ENCODE measurements around the gene PARD3. TPM values are rescaled to one million over a fixed set of nuclear protein-coding genes. Genes with fewer than 3 reads are reported as not detected.

Gene PARD3
- total RNA-seq, 1 donor from 2014 or later, result 35.4 TPM

DNA sequence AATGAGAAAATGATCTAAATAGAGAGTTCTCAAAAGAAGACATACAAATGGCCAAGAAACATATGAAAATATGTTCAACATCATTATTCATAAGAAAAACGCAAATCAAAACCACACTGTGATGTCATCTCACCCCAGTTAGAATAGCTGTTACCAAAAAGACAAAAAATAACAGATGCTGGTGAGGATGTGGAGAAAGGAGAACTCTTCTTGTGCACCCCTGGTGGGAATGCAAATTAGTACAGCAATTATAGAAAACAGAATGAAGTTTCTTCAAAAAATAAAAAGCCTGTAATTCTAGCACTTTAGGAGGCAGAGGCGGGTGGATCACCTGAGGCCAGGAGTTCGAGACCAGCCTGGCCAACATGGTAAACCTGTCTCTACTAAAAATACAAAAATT lies 199.3 kb downstream of the PARD3 start:
- H3K4me3 ChIP-seq (ENCODE audit: insufficient read depth, low read depth, low read length), result no peak overlapping the region
- Mint-ChIP-seq H3K36me3 (ENCODE audit: low read depth, unreplicated experiment) (peaks cover 2% of the 10 kb centered on the region), H3K27ac (ENCODE audit: unreplicated experiment) (no peak overlapping the region), H3K27me3 (ENCODE audit: low read depth, unreplicated experiment) (no peaks in the 10 kb centered on the region), H3K4me3 (ENCODE audit: unreplicated experiment) (no peak overlapping the region), H3K4me1 (ENCODE audit: low read depth, unreplicated experiment) (peaks cover under 1% of the 10 kb centered on the region), H3K9me3 (ENCODE audit: unreplicated experiment) (no peaks in the 10 kb centered on the region)
- no peaks in the 10 kb centered on the region for H3K27me3 ChIP-seq (ENCODE audit: insufficient read depth, low read length)
- no peak overlapping the region for H3K9ac ChIP-seq (ENCODE audit: low read length)
- FAIRE-seq (no peak), DNase-seq (ENCODE audit: low read depth) (peak; percentile 28)
- H2AFZ ChIP-seq (ENCODE audit: low read depth, low read length), result no peak overlapping the region
- no peak overlapping the region for H3K27ac ChIP-seq (ENCODE audit: low read depth, low read length)
- no peak for TF ChIP-seq EZH2 (IDR thresholded peaks at IDR 0.05; ENCODE audit: insufficient read depth, low read length)
- TF ChIP-seq, protein P1, sequence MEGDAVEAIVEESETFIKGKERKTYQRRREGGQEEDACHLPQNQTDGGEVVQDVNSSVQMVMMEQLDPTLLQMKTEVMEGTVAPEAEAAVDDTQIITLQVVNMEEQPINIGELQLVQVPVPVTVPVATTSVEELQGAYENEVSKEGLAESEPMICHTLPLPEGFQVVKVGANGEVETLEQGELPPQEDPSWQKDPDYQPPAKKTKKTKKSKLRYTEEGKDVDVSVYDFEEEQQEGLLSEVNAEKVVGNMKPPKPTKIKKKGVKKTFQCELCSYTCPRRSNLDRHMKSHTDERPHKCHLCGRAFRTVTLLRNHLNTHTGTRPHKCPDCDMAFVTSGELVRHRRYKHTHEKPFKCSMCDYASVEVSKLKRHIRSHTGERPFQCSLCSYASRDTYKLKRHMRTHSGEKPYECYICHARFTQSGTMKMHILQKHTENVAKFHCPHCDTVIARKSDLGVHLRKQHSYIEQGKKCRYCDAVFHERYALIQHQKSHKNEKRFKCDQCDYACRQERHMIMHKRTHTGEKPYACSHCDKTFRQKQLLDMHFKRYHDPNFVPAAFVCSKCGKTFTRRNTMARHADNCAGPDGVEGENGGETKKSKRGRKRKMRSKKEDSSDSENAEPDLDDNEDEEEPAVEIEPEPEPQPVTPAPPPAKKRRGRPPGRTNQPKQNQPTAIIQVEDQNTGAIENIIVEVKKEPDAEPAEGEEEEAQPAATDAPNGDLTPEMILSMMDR (IDR thresholded peaks at IDR 0.05; ENCODE audit: insufficient read depth, low read depth, low read length), result no peak
- peaks cover 7% of the 10 kb centered on the region for H3K79me2 ChIP-seq (ENCODE audit: insufficient read depth, low read length)
- H4K20me1 ChIP-seq (ENCODE audit: insufficient read depth, low read length), result peaks cover 12% of the 10 kb centered on the region
- no peak overlapping the region for H3K4me2 ChIP-seq (ENCODE audit: low read length)
- peaks cover 5% of the 10 kb centered on the region for H3K4me1 ChIP-seq (ENCODE audit: insufficient read depth, low read length)
- no peaks in the 10 kb centered on the region for H3K36me3 ChIP-seq (ENCODE audit: insufficient read depth, low read length)
- no peaks in the 10 kb centered on the region for H3K9me3 ChIP-seq (ENCODE audit: insufficient read depth, low read depth, low read length)

DNA sequence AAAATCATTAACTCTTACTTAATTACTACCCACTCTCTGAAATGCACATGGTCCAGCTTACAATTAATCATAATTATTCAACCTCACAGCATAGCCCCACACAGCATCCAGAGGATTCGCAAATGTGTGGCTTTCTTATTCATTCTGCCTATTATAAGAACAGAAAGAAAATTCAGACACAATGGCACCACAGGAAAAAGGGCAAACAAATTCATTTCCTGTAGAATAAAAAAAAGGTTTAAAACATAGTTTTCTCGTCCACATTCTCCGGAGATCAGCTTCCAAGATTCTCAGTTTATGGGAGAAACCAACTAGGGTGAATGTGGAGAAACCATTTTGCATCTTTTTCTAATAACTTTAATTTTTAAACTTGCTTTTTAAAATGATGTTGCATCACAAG lies 201.6 kb downstream of the PARD3 start:
- H3K4me3 ChIP-seq (ENCODE audit: insufficient read depth, low read depth, low read length), result no peak overlapping the region
- H3K27me3 ChIP-seq (ENCODE audit: insufficient read depth, low read length), result no peaks in the 10 kb centered on the region
- H3K27ac Mint-ChIP-seq (ENCODE audit: unreplicated experiment), result no peak overlapping the region
- FAIRE-seq (no peak), DNase-seq (ENCODE audit: low read depth) (no peak)
- H4K20me1 ChIP-seq (ENCODE audit: insufficient read depth, low read length), result peaks cover 12% of the 10 kb centered on the region
- no peaks in the 10 kb centered on the region for H3K9me3 Mint-ChIP-seq (ENCODE audit: unreplicated experiment)
- peaks cover 5% of the 10 kb centered on the region for H3K4me1 ChIP-seq (ENCODE audit: insufficient read depth, low read length)
- no peak overlapping the region for H3K4me3 Mint-ChIP-seq (ENCODE audit: unreplicated experiment)
- H3K4me2 ChIP-seq (ENCODE audit: low read length), result no peak overlapping the region
- H3K36me3 ChIP-seq (ENCODE audit: insufficient read depth, low read length), result no peaks in the 10 kb centered on the region
- peaks cover 2% of the 10 kb centered on the region for H3K36me3 Mint-ChIP-seq (ENCODE audit: low read depth, unreplicated experiment)
- H3K4me1 Mint-ChIP-seq (ENCODE audit: low read depth, unreplicated experiment), result no peaks in the 10 kb centered on the region
- H3K9me3 ChIP-seq (ENCODE audit: insufficient read depth, low read depth, low read length), result no peaks in the 10 kb centered on the region
- H3K27ac ChIP-seq (ENCODE audit: low read depth, low read length), result no peak overlapping the region
- no peak for TF ChIP-seq EZH2 (IDR thresholded peaks at IDR 0.05; ENCODE audit: insufficient read depth, low read length)
- TF ChIP-seq, protein P1 (IDR thresholded peaks at IDR 0.05; ENCODE audit: insufficient read depth, low read depth, low read length), result no peak
- H3K79me2 ChIP-seq (ENCODE audit: insufficient read depth, low read length), result peaks cover 5% of the 10 kb centered on the region
- no peaks in the 10 kb centered on the region for H3K27me3 Mint-ChIP-seq (ENCODE audit: low read depth, unreplicated experiment)
- no peak overlapping the region for H2AFZ ChIP-seq (ENCODE audit: low read depth, low read length)
- no peak overlapping the region for H3K9ac ChIP-seq (ENCODE audit: low read length)

DNA sequence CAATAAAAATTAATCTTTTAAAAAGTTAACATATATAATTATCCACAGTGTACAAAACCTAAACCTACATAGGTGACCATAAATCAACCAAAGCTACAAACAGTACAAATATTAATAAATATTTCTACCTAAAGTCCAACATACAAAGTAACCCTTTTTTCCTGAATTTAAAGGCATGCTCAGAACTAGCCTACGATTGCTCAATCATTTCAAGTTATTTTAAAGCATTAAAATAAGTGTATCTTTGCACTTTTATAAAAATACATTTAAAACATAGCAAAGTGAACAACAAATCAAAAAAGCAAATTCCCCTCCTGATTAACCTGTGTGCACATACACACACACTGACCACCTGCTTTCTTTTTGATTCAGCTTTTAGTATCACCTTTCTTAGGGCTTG lies 202.2 kb downstream of the PARD3 start:
- Mint-ChIP-seq H3K27ac (ENCODE audit: unreplicated experiment) (no peak overlapping the region), H3K4me1 (ENCODE audit: low read depth, unreplicated experiment) (peaks cover 4% of the 10 kb centered on the region), H3K36me3 (ENCODE audit: low read depth, unreplicated experiment) (peaks cover 2% of the 10 kb centered on the region), H3K27me3 (ENCODE audit: low read depth, unreplicated experiment) (no peaks in the 10 kb centered on the region), H3K9me3 (ENCODE audit: unreplicated experiment) (no peaks in the 10 kb centered on the region), H3K4me3 (ENCODE audit: unreplicated experiment) (no peak overlapping the region)
- Histone ChIP-seq H3K27ac (ENCODE audit: low read depth, low read length) (no peak overlapping the region), H3K4me1 (ENCODE audit: insufficient read depth, low read length) (peaks cover 8% of the 10 kb centered on the region), H4K20me1 (ENCODE audit: insufficient read depth, low read length) (peaks cover 10% of the 10 kb centered on the region), H3K27me3 (ENCODE audit: insufficient read depth, low read length) (no peaks in the 10 kb centered on the region), H3K9me3 (ENCODE audit: insufficient read depth, low read depth, low read length) (no peaks in the 10 kb centered on the region), H3K79me2 (ENCODE audit: insufficient read depth, low read length) (peaks cover 5% of the 10 kb centered on the region), H3K4me2 (ENCODE audit: low read length) (no peak overlapping the region), H3K36me3 (ENCODE audit: insufficient read depth, low read length) (no peaks in the 10 kb centered on the region), H3K9ac (ENCODE audit: low read length) (no peak overlapping the region), H3K4me3 (ENCODE audit: insufficient read depth, low read depth, low read length) (no peak overlapping the region), H2AFZ (ENCODE audit: low read depth, low read length) (no peak overlapping the region)
- DNase-seq (ENCODE audit: low read depth) (no peak), FAIRE-seq (no peak)
- no peak for TF ChIP-seq EZH2 (IDR thresholded peaks at IDR 0.05; ENCODE audit: insufficient read depth, low read length)
- TF ChIP-seq, protein P1 (IDR thresholded peaks at IDR 0.05; ENCODE audit: insufficient read depth, low read depth, low read length), result no peak

Measured in astrocyte (in vitro differentiated cells and primary cell).